NCI-H2227 (cell line): Measurements from ENCODE around the gene ANKRD26.

Experiments used
- DNase-seq: peaks from one replicate; lab custom pipeline; 2025; ENCODE audit not compliant: unreplicated experiment; lab: John Stamatoyannopoulos, UW

Gene ANKRD26

GRCh38 chr10:27022048-27022447, 78.2 kb downstream of the ANKRD26 start:
- no peak for DNase-seq

DNA sequence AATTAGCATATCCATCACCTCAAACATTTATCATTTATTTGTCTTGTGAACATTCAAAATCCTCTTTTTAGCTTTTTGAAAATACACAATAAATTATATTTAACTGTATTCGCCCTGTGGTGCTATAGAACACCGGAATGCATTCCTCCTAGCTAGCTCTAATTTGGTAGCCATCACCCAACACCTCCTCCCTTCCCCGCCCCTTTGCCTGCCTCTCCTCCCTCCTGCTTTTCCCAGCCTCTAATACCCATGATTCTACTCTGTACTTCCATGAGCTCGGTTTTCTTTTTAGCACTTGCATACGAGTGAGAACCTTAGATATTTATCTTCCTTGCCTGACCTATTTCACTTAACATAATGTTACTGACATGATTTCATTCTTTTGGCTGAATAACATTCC, 80.1 kb downstream of the ANKRD26 start:
- DNase-seq, result no peak

DNA sequence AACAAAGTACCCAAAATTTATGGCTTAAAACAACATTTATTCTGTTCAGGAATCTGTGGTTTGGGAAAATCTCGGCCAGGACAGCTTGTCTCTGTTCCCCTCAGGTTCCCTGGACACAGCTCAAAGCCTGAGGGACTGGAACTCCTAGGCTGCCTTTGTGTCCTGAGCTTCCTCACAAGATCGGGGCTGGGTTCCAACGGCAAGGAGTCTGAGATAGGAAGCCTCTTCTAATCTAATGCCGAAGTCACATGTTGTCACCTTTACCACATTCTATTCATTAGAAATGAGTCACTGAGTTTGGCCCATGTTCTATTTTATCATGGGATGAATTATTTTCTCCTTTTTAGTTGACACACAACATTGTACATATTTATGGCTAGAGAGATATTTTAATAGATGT, 80.5 kb downstream of the ANKRD26 start:
- DNase-seq, result no peak

- no peak for DNase-seq
Measured at GRCh38 chr10:26997610-26998009, 102.7 kb downstream of the ANKRD26 start.

- no peak for DNase-seq
Measured at GRCh38 chr10:26994743-26995142, 105.6 kb downstream of the ANKRD26 start.

DNA sequence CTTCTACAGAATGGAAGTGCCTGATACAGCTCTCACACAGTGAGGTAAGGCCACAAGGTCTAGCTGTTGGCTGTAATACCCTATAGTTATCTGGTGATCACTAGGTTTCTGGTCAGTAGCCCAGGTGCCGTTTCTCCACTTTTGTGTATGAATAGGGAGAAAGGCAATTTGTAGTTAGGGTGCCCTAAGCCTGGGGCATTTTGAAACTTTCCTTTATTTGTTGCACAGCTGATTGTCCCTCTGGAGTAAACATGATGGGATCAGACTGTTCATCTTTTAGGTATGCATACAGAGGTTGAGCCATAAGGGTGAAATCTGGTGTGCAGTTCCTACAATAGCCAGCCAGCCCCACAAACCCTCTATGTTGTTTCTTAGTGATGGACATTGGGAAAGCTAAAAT, 112.4 kb downstream of the ANKRD26 start:
- DNase-seq, result no peak

GRCh38 chr10:26983156-26983555, 117.1 kb downstream of the ANKRD26 start:
- DNase-seq, result no peak

- no peak for DNase-seq
Measured at GRCh38 chr10:26982058-26982457, 118.2 kb downstream of the ANKRD26 start.

DNA sequence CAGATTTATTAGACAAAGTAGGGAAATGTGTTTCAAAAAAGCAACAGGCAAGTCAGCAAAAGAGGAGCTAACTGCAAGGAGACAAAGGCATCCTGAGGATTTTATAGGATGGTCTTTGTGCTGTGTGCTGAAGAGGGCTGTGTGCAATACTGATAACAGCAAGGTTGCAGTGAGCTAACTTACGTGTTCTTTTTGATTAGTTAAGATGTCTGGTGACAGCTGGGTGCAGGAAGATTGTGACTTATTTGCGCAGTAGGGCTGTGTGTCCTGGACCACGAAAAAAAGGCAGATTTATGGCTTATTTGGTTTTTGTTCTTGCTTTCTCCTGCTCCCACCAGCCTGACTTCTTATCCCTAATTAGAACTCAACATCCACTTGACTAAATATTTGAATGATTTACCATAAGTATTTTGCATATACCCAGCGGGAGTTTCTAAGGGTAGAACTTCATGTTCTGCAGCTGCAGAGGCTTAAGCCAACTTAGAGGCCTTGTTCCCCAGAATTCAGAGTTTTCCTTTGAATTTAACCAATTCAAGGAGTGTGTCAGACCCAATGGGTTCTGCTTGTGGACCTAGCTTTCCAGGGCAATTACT, 119.0 kb downstream of the ANKRD26 start:
- DNase-seq, result no peak

DNA sequence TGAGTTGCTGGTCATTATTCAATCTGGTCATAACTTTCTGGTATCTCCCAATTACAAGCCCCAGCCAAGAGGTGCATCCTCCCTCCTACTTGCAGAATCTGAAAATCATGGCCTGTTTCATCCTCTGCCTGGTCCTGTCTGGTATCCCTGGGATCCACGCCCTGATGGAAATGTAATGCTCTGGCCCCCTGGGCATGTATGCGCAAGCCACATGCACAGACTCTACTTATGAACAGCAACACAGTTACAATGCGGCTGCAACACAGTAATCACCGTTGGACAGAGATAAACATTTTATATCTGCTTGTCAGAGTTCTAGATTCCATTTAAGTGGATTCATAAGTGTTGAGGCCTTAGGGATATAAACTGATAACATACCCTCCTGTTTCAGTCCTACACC, 121.8 kb downstream of the ANKRD26 start:
- DNase-seq, result no peak

- no peak for DNase-seq
Measured at GRCh38 chr10:26977635-26978034, 122.7 kb downstream of the ANKRD26 start.

GRCh38 chr10:26970667-26971066, 129.6 kb downstream of the ANKRD26 start:
- no peak for DNase-seq

GRCh38 chr10:26969145-26969926, 131.0 kb downstream of the ANKRD26 start:
- no peak for DNase-seq

DNA sequence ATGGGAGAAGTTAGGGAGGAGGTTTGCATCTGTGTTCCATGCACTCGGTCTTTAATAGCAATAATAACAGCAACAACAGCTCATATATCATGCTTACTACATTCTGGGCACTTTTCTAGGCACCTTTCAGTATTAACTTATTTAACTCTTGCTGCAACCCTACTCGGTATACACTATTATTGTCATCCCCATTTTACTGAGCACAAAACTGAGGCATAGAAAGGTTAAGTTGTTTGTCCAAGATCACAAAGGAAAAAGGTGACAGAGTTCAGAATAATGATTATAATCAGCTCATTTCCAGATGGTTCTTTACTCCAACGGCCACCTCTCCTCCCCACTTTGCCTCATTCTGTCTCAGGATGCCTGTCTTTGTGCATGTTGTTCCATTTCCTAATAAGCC, 137.5 kb downstream of the ANKRD26 start:
- no peak for DNase-seq

- no peak for DNase-seq
Measured at GRCh38 chr10:26960308-26960707, 140.0 kb downstream of the ANKRD26 start.

DNA sequence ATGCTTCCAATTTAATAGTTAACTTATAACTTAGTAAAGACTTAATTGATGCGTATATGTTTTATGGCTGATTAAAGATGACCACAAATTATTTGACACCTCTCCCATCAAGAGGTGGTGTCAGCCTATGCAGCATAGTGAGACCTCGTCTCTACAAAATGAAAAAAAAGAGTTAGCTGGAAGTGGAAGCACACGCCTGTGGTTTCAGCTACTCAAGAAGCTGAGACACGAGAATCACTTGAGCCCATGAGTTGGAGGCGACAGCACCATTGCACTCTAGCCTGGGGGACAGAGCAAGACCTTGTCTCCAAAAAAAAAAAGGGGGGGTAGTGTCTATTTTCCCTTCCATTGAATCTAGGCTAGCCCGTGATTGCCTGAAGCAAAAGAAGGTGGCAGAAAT, 140.5 kb downstream of the ANKRD26 start:
- DNase-seq, result no peak
